ENCODE measurements around the gene TP53I13. TPM values are rescaled to one million over a fixed set of nuclear protein-coding genes. Genes with fewer than 3 reads are reported as not detected.

The TP53I13 gene
- total and polyA plus RNA-seq, 4 donors: 24.2 to 126 (median 61.4) TPM

DNA sequence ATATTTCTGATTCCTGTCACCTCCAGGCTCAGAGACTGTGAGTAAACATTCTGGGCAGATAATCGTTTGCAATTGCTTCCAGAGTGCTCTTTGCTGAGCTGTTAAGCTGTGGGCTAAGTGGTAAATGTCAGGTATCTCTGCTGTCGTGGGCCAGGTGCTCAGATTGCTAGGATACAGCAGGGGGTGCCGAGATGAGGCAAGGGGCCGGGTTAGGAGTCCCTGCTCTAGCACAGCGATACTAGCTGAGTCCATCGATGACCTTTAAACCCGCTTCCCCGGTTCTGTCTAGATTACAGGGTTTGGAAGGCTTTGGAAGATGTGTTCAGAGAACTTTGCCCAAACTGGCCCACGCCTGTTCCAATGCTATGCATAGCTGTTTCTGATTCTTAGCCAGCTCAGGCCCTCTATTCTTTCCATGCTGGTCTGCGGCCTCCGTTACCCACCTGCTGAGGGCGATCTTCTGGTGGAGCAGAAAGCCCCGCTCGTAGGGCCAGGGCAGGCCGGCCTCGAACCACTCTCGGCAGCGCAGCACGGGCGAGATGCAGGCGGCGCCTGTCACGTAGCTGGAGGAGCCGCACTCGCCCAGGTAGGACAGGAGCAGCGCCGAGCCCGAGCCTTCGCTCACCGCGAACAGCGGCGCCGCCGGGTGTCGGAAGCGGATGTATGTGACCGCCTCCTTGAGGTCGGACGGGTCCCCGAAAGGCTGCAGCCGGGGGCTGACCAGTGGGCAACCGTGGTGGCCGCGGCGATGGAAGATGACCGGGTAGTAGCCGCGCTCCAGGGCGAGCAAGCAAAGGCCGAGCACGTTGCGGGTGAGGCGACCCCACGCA, 2.6 kb upstream of the TP53I13 start:
- TF ChIP-seq, protein P1, sequence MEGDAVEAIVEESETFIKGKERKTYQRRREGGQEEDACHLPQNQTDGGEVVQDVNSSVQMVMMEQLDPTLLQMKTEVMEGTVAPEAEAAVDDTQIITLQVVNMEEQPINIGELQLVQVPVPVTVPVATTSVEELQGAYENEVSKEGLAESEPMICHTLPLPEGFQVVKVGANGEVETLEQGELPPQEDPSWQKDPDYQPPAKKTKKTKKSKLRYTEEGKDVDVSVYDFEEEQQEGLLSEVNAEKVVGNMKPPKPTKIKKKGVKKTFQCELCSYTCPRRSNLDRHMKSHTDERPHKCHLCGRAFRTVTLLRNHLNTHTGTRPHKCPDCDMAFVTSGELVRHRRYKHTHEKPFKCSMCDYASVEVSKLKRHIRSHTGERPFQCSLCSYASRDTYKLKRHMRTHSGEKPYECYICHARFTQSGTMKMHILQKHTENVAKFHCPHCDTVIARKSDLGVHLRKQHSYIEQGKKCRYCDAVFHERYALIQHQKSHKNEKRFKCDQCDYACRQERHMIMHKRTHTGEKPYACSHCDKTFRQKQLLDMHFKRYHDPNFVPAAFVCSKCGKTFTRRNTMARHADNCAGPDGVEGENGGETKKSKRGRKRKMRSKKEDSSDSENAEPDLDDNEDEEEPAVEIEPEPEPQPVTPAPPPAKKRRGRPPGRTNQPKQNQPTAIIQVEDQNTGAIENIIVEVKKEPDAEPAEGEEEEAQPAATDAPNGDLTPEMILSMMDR (IDR thresholded peaks at IDR 0.05; ENCODE audit: control extremely low read depth, extremely low read depth): no peak
- WGBS, 2 donors: 16 to 19% methylated on average over 55 of the region's 55 CpGs
- H3K9me3 ChIP-seq (ENCODE audit: control insufficient read depth in 4 of 4, insufficient read depth in 3 of 4, low read length in 3 of 4): no peaks in the 10 kb centered on the region
- H3K36me3 ChIP-seq (ENCODE audit: control insufficient read depth in 4 of 4, insufficient read depth in 4 of 4, low read length in 4 of 4): peaks cover 0 to 2% (median 0%) of the 10 kb centered on the region in 4 donors
- peak in 1 of 3 donors; percentile 31 for DNase-seq
- peaks cover 0 to 43% (median 17%) of the 10 kb centered on the region in 5 donors for H3K4me1 ChIP-seq (ENCODE audit: control insufficient read depth in 5 of 5, insufficient read depth in 5 of 5, low read length in 5 of 5)
- H3K27ac ChIP-seq (ENCODE audit: low read depth in 1 of 2, low read length in 1 of 2): peak overlapping the region; percentile 64 to 77
- peaks cover 0 to 10% (median 6%) of the 10 kb centered on the region in 3 donors for H3K27me3 ChIP-seq (ENCODE audit: control insufficient read depth in 3 of 3, insufficient read depth in 3 of 3, low read length in 2 of 3)
- H3K4me3 ChIP-seq: peak overlapping the region; percentile 61
- ATAC-seq (ENCODE audit: insufficient read depth, low FRiP score): no peak
- no peak overlapping the region for H3K9ac ChIP-seq (ENCODE audit: insufficient read depth in 1 of 2, low read length in 2 of 2)

GRCh38 chr17:29566473-29567303, 1.8 kb upstream of the TP53I13 start, which contains the start of gene ABHD15:
Gene ABHD15 (minus strand): TSS chr17:29567037. CDS start chr17:29566966, 71 bp downstream.
- WGBS, 2 donors: 1% methylated on average over 60 to 94 of the region's 94 CpGs
- TF ChIP-seq, protein P1 (IDR thresholded peaks at IDR 0.05; ENCODE audit: control extremely low read depth, extremely low read depth): no peak
- H3K4me1 ChIP-seq (ENCODE audit: control insufficient read depth in 5 of 5, insufficient read depth in 5 of 5, low read length in 5 of 5): peaks cover 0 to 35% (median 13%) of the 10 kb centered on the region in 5 donors
- peaks cover 0 to 10% (median 6%) of the 10 kb centered on the region in 3 donors for H3K27me3 ChIP-seq (ENCODE audit: control insufficient read depth in 3 of 3, insufficient read depth in 3 of 3, low read length in 2 of 3)
- ATAC-seq (ENCODE audit: insufficient read depth, low FRiP score): peak; percentile 74
- peaks cover 0 to 4% (median 3%) of the 10 kb centered on the region in 4 donors for H3K36me3 ChIP-seq (ENCODE audit: control insufficient read depth in 4 of 4, insufficient read depth in 4 of 4, low read length in 4 of 4)
- H3K27ac ChIP-seq (ENCODE audit: low read depth in 1 of 2, low read length in 1 of 2): peak within 1 kb of the TSS; percentile 90 to 92
- no peak within 1 kb of the TSS for H3K9ac ChIP-seq (ENCODE audit: insufficient read depth in 1 of 2, low read length in 2 of 2)
- no peaks in the 10 kb centered on the region for H3K9me3 ChIP-seq (ENCODE audit: control insufficient read depth in 4 of 4, insufficient read depth in 3 of 4, low read length in 3 of 4)
- peak within 1 kb of the TSS; percentile 61 for H3K4me3 ChIP-seq
- peak; percentile 57 to 66 (median 63) for DNase-seq

DNA sequence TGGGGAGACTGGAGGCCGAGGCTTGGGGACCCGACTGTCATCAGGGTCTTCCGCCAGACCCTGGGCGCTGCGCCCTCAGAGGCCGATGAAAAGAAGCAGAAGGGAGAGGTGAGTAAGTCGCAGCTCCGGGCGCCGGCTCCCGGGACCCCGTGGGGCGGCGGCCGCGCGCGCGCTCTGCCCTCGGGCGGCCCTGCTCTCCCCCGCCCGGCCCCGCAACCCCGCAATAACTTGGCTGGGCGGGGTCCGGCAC, 1.3 kb upstream of the TP53I13 start:
- TF ChIP-seq, protein P1 (IDR thresholded peaks at IDR 0.05; ENCODE audit: control extremely low read depth, extremely low read depth): no peak
- DNase-seq (no peak), ATAC-seq (ENCODE audit: insufficient read depth, low FRiP score) (no peak)
- 0 to 2% methylated on average over 22 to 27 of the region's 27 CpGs for WGBS, 2 donors
- Histone ChIP-seq H3K9ac (ENCODE audit: insufficient read depth in 1 of 2, low read length in 2 of 2) (no peak overlapping the region), H3K27me3 (ENCODE audit: control insufficient read depth in 3 of 3, insufficient read depth in 3 of 3, low read length in 2 of 3) (peaks cover 0 to 10% (median 6%) of the 10 kb centered on the region in 3 donors), H3K9me3 (ENCODE audit: control insufficient read depth in 4 of 4, insufficient read depth in 3 of 4, low read length in 3 of 4) (no peaks in the 10 kb centered on the region), H3K4me1 (ENCODE audit: control insufficient read depth in 5 of 5, insufficient read depth in 5 of 5, low read length in 5 of 5) (peaks cover 0 to 30% (median 7%) of the 10 kb centered on the region in 5 donors), H3K36me3 (ENCODE audit: control insufficient read depth in 4 of 4, insufficient read depth in 4 of 4, low read length in 4 of 4) (peaks cover 0 to 7% (median 4%) of the 10 kb centered on the region in 4 donors), H3K4me3 (peak overlapping the region; percentile 39), H3K27ac (ENCODE audit: low read depth in 1 of 2, low read length in 1 of 2) (peak overlapping the region; percentile 90 to 92)

Measured in lung (tissue), 12 donors.